DND-41 (cell line): ENCODE measurements around the gene HCST.

Experiments
- ATAC-seq: fragments of 200-7000 bp; cut with Tn5 transposase; 3 replicates; pipeline ENCODE4 v1.9.1; 2021; ENCODE audit warnings: low read depth; ENCODE audit not compliant: insufficient read depth
- DNase-seq: peaks from one replicate; pipeline ENCODE4 v3.0.0-alpha.2; 2020
- H2AFZ ChIP-seq: 2 replicates; pipeline ENCODE4 v1.6.0; 2012; ENCODE audit warnings: low read depth, low read length
- H3K27ac ChIP-seq: 2 replicates; pipeline ENCODE4 v1.5.1; 2012; ENCODE audit warnings: low read length, inconsistent platforms
- H3K27me3 ChIP-seq: fragments of 200-600 bp; sonication (generic); 2 replicates; pipeline ENCODE4 v1.6.0; 2012; ENCODE audit warnings: low read length, mild to moderate bottlenecking, inconsistent platforms; ENCODE audit not compliant: insufficient read depth, poor library complexity
- H3K36me3 ChIP-seq: 2 replicates; pipeline ENCODE4 v1.5.1; 2012; ENCODE audit warnings: low read length, inconsistent platforms; ENCODE audit not compliant: insufficient read depth
- H3K4me1 ChIP-seq: 2 replicates; pipeline ENCODE4 v1.5.1; 2012; ENCODE audit warnings: mild to moderate bottlenecking, low read length; ENCODE audit not compliant: insufficient read depth
- H3K4me2 ChIP-seq: 2 replicates; pipeline ENCODE4 v1.6.0; 2012; ENCODE audit warnings: mild to moderate bottlenecking, moderate library complexity, low read length, inconsistent platforms; ENCODE audit not compliant: insufficient read depth
- H3K4me3 ChIP-seq, 2 experiments: fragments of 200-600 bp in 1 of 2; shearing (Covaris generic) in 1 of 2; 2 replicates each; pipeline ENCODE4 v1.5.1; 2012 to 2016; ENCODE audit warnings: inconsistent platforms in 2 of 2, low read length in 2 of 2, mild to moderate bottlenecking in 2 of 2, low read depth in 1 of 2, moderate library complexity in 1 of 2
- H3K79me2 ChIP-seq: 2 replicates; pipeline ENCODE4 v1.6.0; 2012; ENCODE audit warnings: low read length, inconsistent platforms; ENCODE audit not compliant: insufficient read depth
- H3K9ac ChIP-seq: 2 replicates; pipeline ENCODE4 v1.6.0; 2012; ENCODE audit warnings: low read depth, mild to moderate bottlenecking, inconsistent platforms, low read length, moderate library complexity
- H3K9me3 ChIP-seq: 2 replicates; pipeline ENCODE4 v1.5.1; 2012; ENCODE audit warnings: low read length, moderate library complexity, mild to moderate bottlenecking, inconsistent platforms; ENCODE audit not compliant: insufficient read depth, severe bottlenecking
- H4K20me1 ChIP-seq: 2 replicates; pipeline ENCODE4 v1.6.0; 2012; ENCODE audit warnings: low read length; ENCODE audit not compliant: insufficient read depth
- EZH2 ChIP-seq: IDR thresholded peaks from 3 replicates; pipeline ENCODE4 v1.6.1; 2012; ENCODE audit warnings: borderline replicate concordance, low read depth, mild to moderate bottlenecking, moderate library complexity, low read length, inconsistent platforms; ENCODE audit not compliant: severe bottlenecking
- TF ChIP-seq, protein P1 (sequence below): IDR thresholded peaks from 2 replicates; pipeline ENCODE4 v1.5.1; 2012; ENCODE audit warnings: borderline replicate concordance, low read length, moderate library complexity, mild to moderate bottlenecking; ENCODE audit not compliant: poor library complexity, severe bottlenecking; ENCODE audit errors: extremely low read depth

Gene HCST

GRCh38 chr19:35898499-35898809, 3.9 kb upstream of the HCST start:
- no peaks in the 10 kb centered on the region for H4K20me1 ChIP-seq
- ATAC-seq: no peak
- no peaks in the 10 kb centered on the region for H3K9me3 ChIP-seq
- H3K79me2 ChIP-seq: peaks cover 10% of the 10 kb centered on the region; the same call in 1 of the 2 replicates
- no peak for DNase-seq
- H3K4me1 ChIP-seq: peaks cover 44% of the 10 kb centered on the region
- 0 out of 2 replicates have a peak overlapping the region, but pooled peaks have one; percentile 94 for H3K9ac ChIP-seq
- TF ChIP-seq, protein P1, sequence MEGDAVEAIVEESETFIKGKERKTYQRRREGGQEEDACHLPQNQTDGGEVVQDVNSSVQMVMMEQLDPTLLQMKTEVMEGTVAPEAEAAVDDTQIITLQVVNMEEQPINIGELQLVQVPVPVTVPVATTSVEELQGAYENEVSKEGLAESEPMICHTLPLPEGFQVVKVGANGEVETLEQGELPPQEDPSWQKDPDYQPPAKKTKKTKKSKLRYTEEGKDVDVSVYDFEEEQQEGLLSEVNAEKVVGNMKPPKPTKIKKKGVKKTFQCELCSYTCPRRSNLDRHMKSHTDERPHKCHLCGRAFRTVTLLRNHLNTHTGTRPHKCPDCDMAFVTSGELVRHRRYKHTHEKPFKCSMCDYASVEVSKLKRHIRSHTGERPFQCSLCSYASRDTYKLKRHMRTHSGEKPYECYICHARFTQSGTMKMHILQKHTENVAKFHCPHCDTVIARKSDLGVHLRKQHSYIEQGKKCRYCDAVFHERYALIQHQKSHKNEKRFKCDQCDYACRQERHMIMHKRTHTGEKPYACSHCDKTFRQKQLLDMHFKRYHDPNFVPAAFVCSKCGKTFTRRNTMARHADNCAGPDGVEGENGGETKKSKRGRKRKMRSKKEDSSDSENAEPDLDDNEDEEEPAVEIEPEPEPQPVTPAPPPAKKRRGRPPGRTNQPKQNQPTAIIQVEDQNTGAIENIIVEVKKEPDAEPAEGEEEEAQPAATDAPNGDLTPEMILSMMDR: no peak
- TF ChIP-seq EZH2: no peak
- peak overlapping the region; percentile 98; the same call in 1 of the 2 replicates for H3K4me2 ChIP-seq
- H3K27me3 ChIP-seq: no peaks in the 10 kb centered on the region
- H3K4me3 ChIP-seq: no peak overlapping the region
- H2AFZ ChIP-seq: no peak overlapping the region
- H3K36me3 ChIP-seq: peaks cover 24% of the 10 kb centered on the region
- no peak overlapping the region for H3K27ac ChIP-seq

GRCh38 chr19:35899547-35900214, 2.6 kb upstream of the HCST start:
- Histone ChIP-seq H4K20me1 (no peaks in the 10 kb centered on the region), H3K9me3 (no peaks in the 10 kb centered on the region), H3K9ac (peak overlapping the region; percentile 94), H3K36me3 (peaks cover 24% of the 10 kb centered on the region), H3K79me2 (peaks cover 10% of the 10 kb centered on the region; the same call in 1 of the 2 replicates), H2AFZ (peak overlapping the region; percentile 83), H3K4me3 (peak overlapping the region; percentile 86 to 96), H3K4me1 (peaks cover 52% of the 10 kb centered on the region), H3K27me3 (no peaks in the 10 kb centered on the region), H3K27ac (peak overlapping the region; percentile 83), H3K4me2 (peak overlapping the region; percentile 98)
- TF ChIP-seq, protein P1: no peak
- TF ChIP-seq EZH2: no peak
- ATAC-seq (peak; percentile 59), DNase-seq (peak; percentile 84)

DNA sequence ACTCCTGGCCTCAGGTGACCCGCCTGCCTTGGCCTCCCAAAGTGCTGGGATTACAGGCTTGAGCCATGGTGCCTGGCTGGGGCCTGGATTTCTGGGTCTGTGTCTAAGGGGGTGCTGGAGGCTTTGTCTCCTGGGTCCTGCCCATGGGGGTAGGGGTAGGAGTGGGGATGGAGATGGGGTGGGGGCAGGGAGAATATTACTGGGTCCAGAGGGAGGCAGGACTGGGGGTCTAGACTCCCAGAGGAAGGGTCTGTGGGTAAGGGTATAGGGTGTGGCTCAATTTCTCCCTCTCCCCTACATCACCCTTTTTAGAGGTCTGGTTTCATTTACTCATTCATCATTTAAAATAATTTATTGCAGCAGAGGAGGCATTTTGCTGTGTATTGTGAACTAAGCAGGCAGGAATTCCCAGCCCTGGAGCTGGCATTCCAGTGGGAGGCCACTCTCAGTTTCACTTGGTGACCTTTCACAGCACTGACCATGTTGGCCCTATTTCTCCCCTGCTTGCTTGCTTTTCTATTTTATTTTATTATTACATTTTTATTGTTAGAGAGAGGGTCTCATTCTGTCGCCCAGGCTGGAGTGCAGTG, 1.2 kb upstream of the HCST start:
- Histone ChIP-seq H3K27ac (no peak overlapping the region), H2AFZ (no peak overlapping the region), H3K4me3 (peak overlapping the region in 1 of 2 experiments; percentile 96; a peak in 2 of 4 replicates), H4K20me1 (no peaks in the 10 kb centered on the region), H3K9ac (peak overlapping the region; percentile 94), H3K36me3 (peaks cover 15% of the 10 kb centered on the region), H3K27me3 (no peaks in the 10 kb centered on the region), H3K79me2 (peaks cover 10% of the 10 kb centered on the region; the same call in 1 of the 2 replicates), H3K4me2 (peak overlapping the region; percentile 98), H3K4me1 (peaks cover 52% of the 10 kb centered on the region), H3K9me3 (no peaks in the 10 kb centered on the region)
- ATAC-seq: no peak
- no peak for TF ChIP-seq EZH2
- TF ChIP-seq, protein P1: no peak
- no peak for DNase-seq
